ENCODE measurements around the gene HIPK3.

- TF ChIP-seq REST (IDR thresholded peaks at IDR 0.05; ENCODE audit: unreplicated experiment) (no peak), EZH2phosphoT487 (IDR thresholded peaks at IDR 0.05; ENCODE audit: unreplicated experiment) (no peak), POLR2AphosphoS5 (IDR thresholded peaks at IDR 0.05; ENCODE audit: low read depth) (no peak), EZH2 (IDR thresholded peaks at IDR 0.05; ENCODE audit: low read depth, unreplicated experiment) (no peak), ZNF114 (CRISPR knock-in tag; IDR thresholded peaks at IDR 0.05) (no peak), JUNB (IDR thresholded peaks at IDR 0.05; ENCODE audit: unreplicated experiment) (no peak), CREB1 (CRISPR knock-in tag; IDR thresholded peaks at IDR 0.05; ENCODE audit: low read depth) (no peak), NANOG (IDR thresholded peaks at IDR 0.05; ENCODE audit: borderline replicate concordance) (no peak), ZNF331 (CRISPR knock-in tag; IDR thresholded peaks at IDR 0.05; ENCODE audit: low read depth) (no peak), STAT1 (IDR thresholded peaks at IDR 0.05; ENCODE audit: unreplicated experiment) (no peak)
- TF ChIP-seq, protein P1, sequence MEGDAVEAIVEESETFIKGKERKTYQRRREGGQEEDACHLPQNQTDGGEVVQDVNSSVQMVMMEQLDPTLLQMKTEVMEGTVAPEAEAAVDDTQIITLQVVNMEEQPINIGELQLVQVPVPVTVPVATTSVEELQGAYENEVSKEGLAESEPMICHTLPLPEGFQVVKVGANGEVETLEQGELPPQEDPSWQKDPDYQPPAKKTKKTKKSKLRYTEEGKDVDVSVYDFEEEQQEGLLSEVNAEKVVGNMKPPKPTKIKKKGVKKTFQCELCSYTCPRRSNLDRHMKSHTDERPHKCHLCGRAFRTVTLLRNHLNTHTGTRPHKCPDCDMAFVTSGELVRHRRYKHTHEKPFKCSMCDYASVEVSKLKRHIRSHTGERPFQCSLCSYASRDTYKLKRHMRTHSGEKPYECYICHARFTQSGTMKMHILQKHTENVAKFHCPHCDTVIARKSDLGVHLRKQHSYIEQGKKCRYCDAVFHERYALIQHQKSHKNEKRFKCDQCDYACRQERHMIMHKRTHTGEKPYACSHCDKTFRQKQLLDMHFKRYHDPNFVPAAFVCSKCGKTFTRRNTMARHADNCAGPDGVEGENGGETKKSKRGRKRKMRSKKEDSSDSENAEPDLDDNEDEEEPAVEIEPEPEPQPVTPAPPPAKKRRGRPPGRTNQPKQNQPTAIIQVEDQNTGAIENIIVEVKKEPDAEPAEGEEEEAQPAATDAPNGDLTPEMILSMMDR (conservative IDR thresholded peaks at IDR 0.05; ENCODE audit: low read depth in 2 of 2) = no peak
- TF ChIP-seq, protein P2, sequence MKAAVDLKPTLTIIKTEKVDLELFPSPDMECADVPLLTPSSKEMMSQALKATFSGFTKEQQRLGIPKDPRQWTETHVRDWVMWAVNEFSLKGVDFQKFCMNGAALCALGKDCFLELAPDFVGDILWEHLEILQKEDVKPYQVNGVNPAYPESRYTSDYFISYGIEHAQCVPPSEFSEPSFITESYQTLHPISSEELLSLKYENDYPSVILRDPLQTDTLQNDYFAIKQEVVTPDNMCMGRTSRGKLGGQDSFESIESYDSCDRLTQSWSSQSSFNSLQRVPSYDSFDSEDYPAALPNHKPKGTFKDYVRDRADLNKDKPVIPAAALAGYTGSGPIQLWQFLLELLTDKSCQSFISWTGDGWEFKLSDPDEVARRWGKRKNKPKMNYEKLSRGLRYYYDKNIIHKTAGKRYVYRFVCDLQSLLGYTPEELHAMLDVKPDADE (IDR thresholded peaks at IDR 0.05) = no peak
- TF ChIP-seq, protein P3, sequence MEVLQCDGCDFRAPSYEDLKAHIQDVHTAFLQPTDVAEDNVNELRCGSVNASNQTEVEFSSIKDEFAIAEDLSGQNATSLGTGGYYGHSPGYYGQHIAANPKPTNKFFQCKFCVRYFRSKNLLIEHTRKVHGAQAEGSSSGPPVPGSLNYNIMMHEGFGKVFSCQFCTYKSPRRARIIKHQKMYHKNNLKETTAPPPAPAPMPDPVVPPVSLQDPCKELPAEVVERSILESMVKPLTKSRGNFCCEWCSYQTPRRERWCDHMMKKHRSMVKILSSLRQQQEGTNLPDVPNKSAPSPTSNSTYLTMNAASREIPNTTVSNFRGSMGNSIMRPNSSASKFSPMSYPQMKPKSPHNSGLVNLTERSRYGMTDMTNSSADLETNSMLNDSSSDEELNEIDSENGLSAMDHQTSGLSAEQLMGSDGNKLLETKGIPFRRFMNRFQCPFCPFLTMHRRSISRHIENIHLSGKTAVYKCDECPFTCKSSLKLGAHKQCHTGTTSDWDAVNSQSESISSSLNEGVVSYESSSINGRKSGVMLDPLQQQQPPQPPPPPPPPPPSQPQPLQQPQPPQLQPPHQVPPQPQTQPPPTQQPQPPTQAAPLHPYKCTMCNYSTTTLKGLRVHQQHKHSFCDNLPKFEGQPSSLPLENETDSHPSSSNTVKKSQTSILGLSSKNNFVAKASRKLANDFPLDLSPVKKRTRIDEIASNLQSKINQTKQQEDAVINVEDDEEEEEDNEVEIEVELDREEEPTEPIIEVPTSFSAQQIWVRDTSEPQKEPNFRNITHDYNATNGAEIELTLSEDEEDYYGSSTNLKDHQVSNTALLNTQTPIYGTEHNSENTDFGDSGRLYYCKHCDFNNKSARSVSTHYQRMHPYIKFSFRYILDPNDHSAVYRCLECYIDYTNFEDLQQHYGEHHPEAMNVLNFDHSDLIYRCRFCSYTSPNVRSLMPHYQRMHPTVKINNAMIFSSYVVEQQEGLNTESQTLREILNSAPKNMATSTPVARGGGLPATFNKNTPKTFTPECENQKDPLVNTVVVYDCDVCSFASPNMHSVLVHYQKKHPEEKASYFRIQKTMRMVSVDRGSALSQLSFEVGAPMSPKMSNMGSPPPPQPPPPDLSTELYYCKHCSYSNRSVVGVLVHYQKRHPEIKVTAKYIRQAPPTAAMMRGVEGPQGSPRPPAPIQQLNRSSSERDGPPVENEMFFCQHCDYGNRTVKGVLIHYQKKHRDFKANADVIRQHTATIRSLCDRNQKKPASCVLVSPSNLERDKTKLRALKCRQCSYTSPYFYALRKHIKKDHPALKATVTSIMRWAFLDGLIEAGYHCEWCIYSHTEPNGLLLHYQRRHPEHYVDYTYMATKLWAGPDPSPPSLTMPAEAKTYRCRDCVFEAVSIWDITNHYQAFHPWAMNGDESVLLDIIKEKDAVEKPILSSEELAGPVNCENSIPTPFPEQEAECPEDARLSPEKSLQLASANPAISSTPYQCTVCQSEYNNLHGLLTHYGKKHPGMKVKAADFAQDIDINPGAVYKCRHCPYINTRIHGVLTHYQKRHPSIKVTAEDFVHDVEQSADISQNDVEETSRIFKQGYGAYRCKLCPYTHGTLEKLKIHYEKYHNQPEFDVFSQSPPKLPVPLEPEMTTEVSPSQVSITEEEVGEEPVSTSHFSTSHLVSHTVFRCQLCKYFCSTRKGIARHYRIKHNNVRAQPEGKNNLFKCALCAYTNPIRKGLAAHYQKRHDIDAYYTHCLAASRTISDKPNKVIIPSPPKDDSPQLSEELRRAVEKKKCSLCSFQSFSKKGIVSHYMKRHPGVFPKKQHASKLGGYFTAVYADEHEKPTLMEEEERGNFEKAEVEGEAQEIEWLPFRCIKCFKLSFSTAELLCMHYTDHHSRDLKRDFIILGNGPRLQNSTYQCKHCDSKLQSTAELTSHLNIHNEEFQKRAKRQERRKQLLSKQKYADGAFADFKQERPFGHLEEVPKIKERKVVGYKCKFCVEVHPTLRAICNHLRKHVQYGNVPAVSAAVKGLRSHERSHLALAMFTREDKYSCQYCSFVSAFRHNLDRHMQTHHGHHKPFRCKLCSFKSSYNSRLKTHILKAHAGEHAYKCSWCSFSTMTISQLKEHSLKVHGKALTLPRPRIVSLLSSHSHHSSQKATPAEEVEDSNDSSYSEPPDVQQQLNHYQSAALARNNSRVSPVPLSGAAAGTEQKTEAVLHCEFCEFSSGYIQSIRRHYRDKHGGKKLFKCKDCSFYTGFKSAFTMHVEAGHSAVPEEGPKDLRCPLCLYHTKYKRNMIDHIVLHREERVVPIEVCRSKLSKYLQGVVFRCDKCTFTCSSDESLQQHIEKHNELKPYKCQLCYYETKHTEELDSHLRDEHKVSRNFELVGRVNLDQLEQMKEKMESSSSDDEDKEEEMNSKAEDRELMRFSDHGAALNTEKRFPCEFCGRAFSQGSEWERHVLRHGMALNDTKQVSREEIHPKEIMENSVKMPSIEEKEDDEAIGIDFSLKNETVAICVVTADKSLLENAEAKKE (CRISPR knock-in tag; IDR thresholded peaks at IDR 0.05) = no peak
These were observed 120.5 kb downstream of the HIPK3 start for GRCh38 chr11:33377412-33378370.
